NCI-H510A (cell line): ENCODE results near the gene ARHGEF2.
"Not testable (repeated sequence)": the region's sequence is repeated elsewhere in the genome, so short reads cannot be mapped to it uniquely, and the experiment has no call there.

ENCODE experiments used
- DNase-seq: peaks from one replicate; lab custom pipeline; 2025; lab: John Stamatoyannopoulos, UW

The ARHGEF2 gene

DNA sequence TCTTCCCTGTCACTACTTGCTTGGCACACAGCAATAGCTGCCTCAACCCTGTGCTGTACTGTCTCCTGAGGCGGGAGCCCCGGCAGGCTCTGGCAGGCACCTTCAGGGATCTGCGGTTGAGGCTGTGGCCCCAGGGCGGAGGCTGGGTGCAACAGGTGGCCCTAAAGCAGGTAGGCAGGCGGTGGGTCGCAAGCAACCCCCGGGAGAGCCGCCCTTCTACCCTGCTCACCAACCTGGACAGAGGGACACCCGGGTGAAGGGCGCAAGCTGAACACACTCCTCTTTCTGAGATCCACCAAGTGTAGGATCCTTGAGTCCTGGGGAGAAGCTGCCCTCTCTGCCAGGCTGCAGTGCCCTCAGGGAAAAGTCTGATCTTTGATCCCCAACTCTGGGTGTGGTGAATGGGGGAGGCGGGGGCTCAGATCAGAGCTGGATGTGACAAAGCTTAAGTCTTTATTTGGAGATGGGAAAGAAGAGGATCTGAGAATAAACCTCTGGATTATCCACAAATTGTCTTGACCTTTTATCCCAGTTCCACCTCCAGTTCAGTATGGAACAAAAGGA lies 35.7 kb downstream of the ARHGEF2 start:
- DNase-seq = no peak

DNA sequence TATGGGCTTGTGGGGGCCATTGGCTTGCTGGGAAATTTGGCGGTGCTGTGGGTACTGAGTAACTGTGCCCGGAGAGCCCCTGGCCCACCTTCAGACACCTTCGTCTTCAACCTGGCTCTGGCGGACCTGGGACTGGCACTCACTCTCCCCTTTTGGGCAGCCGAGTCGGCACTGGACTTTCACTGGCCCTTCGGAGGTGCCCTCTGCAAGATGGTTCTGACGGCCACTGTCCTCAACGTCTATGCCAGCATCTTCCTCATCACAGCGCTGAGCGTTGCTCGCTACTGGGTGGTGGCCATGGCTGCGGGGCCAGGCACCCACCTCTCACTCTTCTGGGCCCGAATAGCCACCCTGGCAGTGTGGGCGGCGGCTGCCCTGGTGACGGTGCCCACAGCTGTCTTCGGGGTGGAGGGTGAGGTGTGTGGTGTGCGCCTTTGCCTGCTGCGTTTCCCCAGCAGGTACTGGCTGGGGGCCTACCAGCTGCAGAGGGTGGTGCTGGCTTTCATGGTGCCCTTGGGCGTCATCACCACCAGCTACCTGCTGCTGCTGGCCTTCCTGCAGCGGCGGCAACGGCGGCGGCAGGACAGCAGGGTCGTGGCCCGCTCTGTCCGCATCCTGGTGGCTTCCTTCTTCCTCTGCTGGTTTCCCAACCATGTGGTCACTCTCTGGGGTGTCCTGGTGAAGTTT lies 36.4 kb downstream of the ARHGEF2 start:
- no peak for DNase-seq

DNA sequence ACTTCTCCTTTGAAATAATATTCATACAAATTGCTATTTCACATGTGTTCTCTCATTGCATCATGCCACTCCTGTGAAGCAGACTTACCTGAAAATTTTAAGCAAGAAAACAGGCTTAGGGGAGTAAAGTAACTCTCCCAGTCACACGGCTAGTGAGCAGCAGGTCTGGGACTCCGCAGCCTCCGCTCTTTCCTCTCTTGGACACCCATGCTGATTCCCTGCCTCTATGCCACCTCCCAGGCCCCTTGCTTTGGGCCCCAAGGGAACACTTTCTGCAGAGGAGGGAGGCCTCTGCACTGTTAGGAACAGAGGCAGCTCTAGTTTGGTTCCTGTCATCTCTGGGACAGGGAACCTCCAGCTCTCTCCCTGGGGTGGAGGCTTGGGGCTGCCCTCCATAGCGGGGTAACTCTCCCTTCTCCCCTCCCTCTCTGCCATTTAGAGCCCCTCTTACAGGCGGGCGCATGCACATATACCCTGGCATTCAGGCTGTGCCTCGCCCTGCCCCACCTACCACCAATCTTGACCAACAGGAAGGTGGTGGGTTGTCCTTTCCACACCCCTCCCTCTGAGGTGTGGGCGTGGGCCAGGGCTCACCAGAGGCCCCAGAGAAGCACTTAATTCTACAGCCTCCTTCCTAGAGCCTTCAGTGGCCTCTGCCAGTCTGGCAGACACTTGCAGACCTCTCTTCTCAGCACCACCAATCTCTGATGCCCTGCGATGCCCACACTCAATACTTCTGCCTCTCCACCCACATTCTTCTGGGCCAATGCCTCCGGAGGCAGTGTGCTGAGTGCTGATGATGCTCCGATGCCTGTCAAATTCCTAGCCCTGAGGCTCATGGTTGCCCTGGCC lies 37.1 kb downstream of the ARHGEF2 start, which contains the start of gene RXFP4:
Gene RXFP4 (plus strand): TSS at position 646 of the 852 bp plus-strand sequence. CDS start 72 bp downstream, at position 718.
- DNase-seq = no peak

DNA sequence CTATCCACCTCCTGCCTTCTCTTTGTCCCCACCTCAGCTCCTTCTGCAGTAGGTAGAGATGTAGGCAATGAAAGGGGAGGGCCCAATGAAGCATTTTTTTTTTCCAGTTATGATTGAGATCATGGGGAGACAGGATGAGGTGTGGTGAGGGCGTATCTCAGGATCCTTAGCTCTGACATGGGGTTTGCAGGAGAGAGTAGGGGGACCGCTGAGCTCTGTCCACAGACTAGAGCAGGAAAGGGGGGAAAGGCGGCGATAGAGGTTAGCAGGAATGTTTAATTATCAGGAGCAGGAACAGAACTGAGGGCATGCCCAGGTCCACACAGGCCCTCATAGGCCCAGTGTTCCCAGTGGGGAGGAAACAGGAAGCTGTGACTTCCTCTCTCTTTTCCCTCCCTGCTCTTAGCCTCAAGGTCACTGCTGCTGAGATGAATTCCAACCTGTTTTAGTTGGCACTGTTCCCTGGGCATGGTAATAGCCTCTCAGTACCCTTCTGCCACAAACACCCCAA lies 37.8 kb downstream of the ARHGEF2 start:
- DNase-seq = no peak

DNA sequence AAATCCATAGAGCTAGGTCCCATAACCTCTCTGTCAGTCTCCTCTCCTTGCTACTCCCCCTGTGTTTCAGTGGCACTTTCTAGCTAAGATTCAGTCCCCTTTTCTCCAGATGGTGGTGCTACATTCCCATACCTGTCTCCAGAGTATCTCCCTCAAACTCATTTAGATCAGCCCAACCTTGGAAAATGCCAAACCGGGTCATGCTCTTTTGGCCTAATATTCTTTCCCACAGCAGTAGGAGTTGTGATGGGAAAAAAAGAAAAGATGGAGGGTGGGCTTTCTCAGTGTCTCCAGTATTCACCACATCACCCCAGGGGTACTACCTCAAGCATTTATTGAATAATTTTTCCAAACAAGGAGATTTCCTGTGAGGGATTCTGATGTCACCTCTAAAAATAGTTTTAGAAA lies 40.1 kb downstream of the ARHGEF2 start:
- no peak for DNase-seq

DNA sequence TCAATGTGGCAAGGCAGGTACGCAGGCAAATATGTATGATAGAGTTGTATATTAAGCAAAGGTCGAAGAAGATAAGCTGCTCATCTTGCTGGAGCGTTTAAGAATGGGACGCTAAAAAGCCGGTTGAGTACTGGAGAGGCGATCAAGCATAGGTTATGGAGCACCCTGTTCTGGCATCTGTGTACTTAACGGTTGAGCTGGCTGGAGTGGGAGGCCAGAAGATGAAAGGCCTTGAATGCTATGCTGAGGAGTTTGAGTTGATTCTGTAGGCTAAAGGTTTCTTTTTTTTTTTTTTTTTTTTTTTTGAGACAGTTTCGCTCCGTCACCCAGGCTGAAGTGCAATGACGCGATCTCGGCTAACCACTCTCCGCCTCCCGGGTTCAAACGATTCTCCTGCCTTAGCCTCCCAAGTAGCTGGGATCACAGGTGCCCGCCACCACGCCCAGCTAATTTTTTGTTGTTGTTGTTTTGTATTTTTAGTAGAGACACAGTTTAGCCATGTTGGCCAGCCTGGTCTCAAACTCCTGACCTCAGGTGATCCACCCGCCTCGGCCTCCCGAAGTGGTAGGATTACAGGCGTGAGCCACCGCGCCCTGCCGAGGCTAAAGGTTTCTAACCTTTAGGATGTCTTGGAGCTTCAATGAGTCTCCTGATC lies 43.3 kb downstream of the ARHGEF2 start:
- DNase-seq = no peak

DNA sequence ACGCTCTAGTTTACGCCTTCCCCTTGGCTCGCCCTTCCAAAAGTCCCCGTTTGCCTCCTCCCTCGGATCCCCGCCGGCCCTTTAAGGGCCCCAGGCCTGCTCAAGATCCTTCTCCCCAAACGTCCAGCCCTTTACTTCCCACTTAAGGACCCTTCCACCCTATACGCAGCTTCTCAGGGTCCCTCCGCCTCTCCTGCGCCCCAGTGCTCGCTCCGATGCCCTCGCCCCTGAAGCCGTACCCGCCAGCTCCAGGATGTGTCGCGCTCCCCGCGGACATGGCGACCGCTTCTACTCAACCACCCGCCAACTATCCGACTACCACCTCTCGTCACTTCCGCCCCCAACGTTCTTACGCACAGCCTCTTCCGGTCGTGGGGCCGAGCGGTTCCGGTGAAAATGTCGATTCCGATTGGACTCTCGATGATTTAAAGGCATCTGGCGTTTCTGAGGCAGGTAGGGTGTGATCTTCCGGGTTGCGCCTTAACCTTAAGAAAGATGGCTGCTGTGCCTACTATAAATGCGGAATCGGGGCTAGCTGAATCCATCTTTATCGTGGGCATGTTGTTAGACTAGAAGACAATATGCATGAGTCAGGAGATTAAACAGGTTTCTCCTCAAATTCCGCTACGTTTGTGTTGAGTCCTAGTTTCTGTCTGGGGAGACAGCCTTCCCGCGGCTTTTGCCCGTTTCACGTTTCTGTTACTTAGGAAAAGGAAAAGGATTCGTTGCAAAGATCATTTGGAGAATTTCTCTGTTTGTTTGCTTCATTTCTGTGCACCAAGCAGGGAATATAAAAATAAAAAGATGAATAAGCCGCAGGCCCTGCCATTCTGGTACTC lies 44.0 kb downstream of the ARHGEF2 start, which contains the start of gene KHDC4:
Gene KHDC4 (minus strand): TSS at position 317 of the 839 bp plus-strand sequence. CDS start 40 bp downstream, at position 277.
- DNase-seq = peak; percentile 97

DNA sequence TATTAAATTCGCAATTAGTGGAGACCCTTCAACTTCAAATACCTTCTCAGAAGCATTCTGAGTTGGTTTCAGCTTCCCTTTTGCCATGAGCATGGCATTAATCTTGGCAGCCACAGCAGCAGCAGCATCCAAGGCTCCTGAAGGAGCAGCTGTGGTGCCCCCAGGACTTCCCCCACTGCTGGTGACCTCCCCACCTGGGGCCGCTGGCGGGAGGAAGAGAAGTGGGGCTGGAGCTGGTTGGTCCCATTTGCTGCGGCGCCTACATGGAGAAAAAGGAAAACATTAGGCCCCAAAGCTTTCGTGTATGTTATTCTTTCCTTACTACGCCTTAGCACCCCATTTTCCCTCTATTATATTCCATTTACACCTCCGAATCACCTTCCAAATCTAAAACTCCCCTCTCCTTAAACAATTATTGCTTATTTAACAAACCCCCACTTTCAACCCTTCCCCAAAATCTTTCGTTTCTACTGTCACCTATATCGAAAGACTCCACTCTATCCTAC lies 44.7 kb downstream of the ARHGEF2 start:
- no peak for DNase-seq

DNA sequence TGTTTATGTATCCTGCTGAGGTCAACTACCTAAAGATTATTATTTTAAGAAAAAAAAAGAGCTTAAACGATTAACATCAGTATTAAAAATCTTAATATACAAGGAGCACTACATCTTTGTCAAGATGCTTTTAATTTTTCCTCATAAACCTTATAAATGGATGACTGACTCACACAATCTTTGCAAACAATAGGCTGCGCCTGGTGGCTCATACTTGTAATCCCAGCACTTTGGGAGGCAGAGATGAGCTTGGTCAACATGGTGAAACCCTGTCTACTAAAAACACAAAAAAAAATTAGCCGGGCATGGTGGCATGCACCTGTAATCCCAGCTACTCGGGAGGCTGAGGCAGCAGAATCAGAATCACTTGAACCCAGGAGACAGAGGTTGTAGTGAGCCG lies 45.9 kb downstream of the ARHGEF2 start:
- no peak for DNase-seq

DNA sequence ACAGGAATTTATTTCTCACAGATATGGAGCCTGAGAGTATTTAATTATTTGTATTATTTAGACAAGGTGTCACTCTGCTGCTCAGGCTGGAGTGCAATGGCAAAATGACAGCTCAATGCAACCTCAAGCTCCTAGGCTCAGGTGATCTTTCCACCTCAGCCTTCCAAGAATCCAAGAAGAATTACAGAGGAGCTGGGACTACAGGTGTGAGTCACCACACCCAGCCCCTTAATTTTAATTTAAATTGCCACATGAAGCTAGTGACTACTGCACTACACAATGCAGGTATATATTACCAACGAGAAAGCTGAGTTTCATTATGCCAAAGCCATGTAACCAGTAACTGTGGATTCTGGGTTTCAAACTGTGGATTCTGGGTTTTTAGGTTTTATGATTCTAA lies 46.3 kb downstream of the ARHGEF2 start:
- DNase-seq = no peak

DNA sequence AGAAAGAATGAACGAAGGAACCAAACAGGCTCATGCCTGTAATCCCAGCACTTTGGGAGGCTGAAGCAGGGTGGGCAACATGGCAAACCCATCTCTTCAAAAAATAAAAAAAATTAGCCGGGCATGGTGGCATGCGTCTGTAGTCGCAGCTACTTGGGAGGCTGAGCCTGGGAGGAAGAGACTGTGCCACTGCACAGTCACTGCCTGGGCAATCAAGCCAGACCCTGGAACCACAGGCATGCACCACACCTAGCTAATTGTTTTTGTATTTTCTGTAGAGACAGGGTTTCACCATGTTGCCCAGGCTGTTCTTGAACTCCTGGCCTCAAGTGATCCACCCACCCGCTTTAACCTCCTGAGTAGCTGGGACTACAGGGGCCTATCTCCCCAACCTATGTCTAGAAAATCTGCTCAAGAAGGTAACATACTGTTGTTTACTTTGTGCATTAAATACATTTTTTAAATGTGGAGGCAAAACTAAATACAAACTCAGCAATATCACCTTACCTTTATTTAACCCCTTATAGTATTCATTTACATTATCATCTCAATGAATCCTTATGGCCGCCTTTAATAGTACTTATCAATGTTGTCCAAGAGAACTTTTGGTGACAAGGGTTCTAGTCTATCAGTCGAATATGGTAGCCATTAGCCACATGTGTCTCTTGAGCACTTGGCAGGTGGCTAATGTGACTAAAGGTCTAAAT lies 46.9 kb downstream of the ARHGEF2 start:
- no peak for DNase-seq

DNA sequence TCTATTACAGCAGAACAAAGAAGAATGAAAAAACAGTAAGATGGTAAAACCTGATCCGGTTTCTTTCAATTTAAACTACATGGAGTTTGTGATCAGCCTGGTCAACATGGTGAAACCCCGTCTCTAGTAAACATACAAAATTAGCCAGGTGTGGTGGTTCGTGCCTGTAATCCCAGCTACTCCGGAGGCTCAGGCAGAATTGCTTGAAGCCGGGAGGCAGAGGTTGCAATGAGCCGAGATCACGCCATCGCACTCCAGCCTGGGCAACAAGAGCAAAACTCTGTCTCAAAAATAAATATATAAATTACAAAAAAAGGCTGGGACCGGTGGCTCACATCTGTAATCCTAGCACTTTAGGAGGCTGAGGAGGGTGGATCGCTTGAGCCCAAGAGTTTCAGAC lies 47.6 kb downstream of the ARHGEF2 start:
- DNase-seq = not testable (repeated sequence)

DNA sequence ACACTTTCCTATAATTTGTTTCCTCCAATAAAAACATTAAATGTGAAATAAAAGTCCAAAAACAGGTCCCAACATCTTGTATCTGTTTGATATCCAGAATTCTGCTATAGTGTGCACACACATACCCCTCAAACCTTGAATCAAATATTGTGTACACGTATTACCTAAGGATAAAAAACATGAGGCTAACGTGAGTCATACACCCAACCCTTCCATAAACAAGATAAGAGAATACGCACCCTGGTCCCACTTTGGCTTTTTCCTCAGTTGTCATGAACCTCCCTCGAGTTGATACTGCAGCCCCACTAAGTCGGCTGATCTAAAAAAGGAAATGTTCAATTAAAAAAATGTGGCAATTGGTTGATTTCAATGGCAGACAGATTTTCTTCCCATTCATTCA lies 49.3 kb downstream of the ARHGEF2 start:
- DNase-seq = no peak

DNA sequence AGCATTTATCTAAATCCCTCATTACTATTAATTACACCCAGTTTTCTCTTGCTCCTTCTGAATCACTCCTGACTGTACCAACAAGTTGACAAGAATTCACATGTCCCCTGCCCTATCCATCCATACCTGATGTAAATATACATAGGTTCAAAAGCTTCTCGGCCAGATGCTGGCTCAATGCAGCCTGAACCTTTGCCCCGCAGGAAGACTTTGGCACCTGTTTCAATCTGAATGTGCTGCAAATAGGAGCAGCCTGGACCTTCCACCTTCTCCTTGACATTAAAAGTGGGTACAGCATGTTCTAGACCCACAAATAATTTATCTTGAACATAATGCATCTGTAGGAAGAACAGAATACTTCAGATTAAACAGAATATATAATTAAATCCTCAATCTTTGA lies 52.8 kb downstream of the ARHGEF2 start:
- no peak for DNase-seq

DNA sequence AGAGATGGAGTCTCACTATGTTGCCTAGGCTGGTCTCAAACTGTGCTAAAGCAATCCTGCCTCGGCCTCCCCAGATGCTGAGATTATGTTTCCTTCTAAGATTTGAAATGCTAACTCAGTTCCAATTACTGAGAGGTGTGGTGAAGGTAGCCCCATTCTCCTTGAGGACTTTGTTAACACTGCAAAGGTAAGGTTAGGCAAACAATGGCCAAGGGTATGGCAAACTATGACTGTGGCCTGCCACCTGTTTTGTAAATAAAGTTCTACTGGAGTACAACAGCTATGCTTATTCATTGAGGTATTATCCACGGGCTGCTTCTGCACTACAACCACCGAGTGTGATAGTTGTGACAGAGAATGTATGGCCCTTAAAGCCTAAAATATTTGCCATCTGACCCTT lies 57.6 kb downstream of the ARHGEF2 start:
- DNase-seq = no peak

DNA sequence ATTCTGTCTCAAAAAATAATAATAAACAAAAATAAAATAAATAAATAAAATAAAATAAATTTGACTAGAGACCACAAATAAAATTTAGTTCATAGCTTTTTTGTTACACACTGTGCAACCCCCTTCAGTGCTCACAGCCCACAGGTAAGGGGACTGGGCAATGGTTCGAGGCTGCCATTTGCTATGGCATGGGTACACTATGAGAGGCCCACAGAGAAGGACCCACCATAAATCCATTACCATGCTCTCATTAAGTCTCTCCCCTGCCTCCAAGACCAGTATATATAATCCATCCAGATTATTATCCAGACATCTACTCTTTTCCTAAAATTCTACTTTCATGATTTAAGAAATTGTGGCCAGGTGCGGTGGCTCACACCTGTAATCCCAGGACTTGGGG lies 58.5 kb downstream of the ARHGEF2 start:
- DNase-seq = no peak

DNA sequence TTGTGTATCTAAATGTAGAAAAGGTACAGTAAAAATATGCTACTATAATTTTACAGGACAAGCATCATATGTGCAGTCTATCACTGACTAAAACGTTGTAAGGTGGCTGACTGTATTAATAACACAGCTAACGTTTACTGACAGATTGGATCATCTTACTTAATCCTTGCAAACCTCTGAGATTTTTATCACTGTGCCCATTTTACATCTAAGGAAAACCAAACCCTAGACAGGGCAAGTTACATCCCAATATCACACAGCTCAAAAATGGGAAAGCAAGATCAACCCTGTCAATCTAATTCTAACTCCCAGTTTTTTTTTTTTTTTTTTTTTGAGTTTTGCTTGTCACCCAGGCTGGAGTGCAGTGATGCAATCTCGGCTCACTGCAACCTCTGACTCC lies 59.7 kb downstream of the ARHGEF2 start:
- no peak for DNase-seq

DNA sequence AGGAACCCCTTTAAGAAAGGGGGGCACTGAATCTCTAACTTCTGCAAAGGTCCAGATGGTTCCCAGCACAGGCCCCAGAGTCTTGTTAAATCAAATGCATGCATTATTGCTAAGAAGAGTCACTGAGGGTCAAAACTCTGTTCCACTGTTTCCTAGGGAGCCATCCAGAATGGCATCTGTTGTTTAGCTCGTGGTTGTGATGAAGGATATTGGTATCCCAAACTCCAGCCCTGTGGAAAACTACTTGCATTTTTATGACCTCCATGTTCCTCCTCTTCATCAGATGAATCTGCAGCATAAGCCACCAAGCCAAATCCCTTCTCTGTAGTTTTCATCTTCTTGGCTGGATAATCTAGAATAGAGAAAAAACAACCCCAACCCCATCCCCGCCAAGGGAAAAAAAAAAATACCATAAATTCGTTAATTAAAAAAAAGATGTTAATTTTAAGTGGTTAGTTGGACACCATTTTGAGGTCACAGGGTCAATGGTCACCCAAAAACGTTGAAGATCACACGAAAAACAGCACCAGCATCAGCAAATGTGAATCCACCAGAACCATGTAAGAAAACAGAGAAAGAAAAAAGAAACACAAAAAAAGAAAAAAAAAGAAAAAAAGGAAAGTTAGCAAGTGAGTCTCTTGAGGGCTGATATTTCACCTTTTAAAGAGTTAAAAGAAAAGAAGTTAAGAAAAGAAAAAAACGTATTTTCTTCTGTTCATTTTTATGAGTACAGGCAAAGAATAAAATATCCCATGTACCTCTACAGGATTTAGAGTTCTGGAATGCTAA lies 64.2 kb downstream of the ARHGEF2 start:
- DNase-seq = no peak

DNA sequence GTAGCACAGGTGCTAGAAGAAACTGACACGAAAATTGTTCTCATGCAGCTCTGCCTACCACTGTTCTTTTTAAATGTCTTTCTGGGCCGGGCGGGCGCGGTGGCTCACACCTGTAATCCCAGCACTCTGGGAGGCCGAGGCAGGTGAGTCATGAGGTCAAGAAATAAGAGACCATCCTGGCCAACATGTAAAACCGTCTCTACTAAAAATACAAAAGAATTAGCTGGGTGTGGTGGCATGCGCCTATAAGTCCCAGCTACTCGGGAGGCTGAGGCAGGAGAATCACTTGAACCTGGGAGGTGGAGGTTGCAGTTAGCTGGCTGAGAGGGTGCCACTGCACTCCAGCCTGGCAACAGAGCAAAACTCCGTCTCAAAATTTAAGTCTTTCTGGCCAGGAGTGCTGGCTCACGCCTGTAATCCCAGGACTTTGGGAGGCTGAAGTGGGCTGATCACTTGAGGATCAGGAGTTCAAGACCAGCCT lies 66.3 kb downstream of the ARHGEF2 start:
- no peak for DNase-seq
